Spleen (tissue), 11 donors: ENCODE results near the gene CCDC7. TPM values are rescaled to one million over a fixed set of nuclear protein-coding genes. Genes with fewer than 3 reads are reported as not detected.
"Not testable (repeated sequence)": the region's sequence is repeated elsewhere in the genome, so short reads cannot be mapped to it uniquely, and the experiment has no call there.

Experiments
- DNase-seq: peaks from one replicate; pipeline ENCODE4 v3.0.0-alpha.2; 2020
- H3K27ac ChIP-seq, 8 donors: fragments of 200-600 bp; sonication (generic) in 7 of 8; 1 replicate in 4 of 8; 2 replicates in 4 of 8; pipeline versions ENCODE4 v1.5.0 to v1.8.0; 2016 to 2021; ENCODE audit warnings: inconsistent platforms in 4 of 8, mild to moderate bottlenecking in 4 of 8, moderate library complexity in 1 of 8
- H3K27me3 ChIP-seq, 7 donors: fragments of 200-600 bp; sonication (generic) in 6 of 7; replicated peaks in 1 of 7; 1 replicate in 4 of 7; 2 replicates in 3 of 7; pipeline versions ENCODE4 v1.5.0 to v1.8.0; 2016 to 2021; ENCODE audit warnings: inconsistent platforms in 3 of 7, mild to moderate bottlenecking in 1 of 7
- H3K36me3 ChIP-seq, 6 donors: fragments of 200-600 bp; sonication (generic) in 5 of 6; 1 replicate in 4 of 6; 2 replicates in 2 of 6; pipeline versions ENCODE4 v1.5.0 to v1.8.0; 2016 to 2021; ENCODE audit warnings: inconsistent platforms in 2 of 6
- H3K4me1 ChIP-seq, 6 donors: fragments of 200-600 bp; sonication (generic) in 5 of 6; 1 replicate in 3 of 6; 2 replicates in 3 of 6; pipeline versions ENCODE4 v1.5.0 to v1.8.0; 2016 to 2021; ENCODE audit warnings: inconsistent platforms in 3 of 6
- H3K4me3 ChIP-seq, 8 donors: fragments of 200-600 bp; sonication (generic) in 7 of 8; 1 replicate in 4 of 8; 2 replicates in 4 of 8; pipeline versions ENCODE4 v1.5.0 to v1.8.0; 2016 to 2021; ENCODE audit warnings: inconsistent platforms in 4 of 8, mild to moderate bottlenecking in 4 of 8, moderate library complexity in 2 of 8
- H3K9me3 ChIP-seq, 8 donors: fragments of 200-600 bp; sonication (generic) in 7 of 8; 1 replicate in 4 of 8; 2 replicates in 4 of 8; pipeline versions ENCODE4 v1.5.0 to v1.8.0; 2016 to 2021; ENCODE audit warnings: inconsistent platforms in 4 of 8
- CTCF ChIP-seq, 11 experiments: fragments of 200-600 bp in 7 of 11; fragments of 450-650 bp in 4 of 11; sonication (generic) in 4 of 11; IDR thresholded peaks in 8 of 11; conservative IDR thresholded peaks in 3 of 11; 1 replicate in 7 of 11; 2 replicates in 4 of 11; pipeline versions ENCODE4 v1.4.0 to v1.8.0; 2016 to 2021; ENCODE audit warnings: antibody characterized with exemption in 11 of 11, inconsistent platforms in 4 of 11, mild to moderate bottlenecking in 1 of 11
- POLR2A ChIP-seq, 3 donors: fragments of 450-650 bp; IDR thresholded peaks; one replicate each; pipeline ENCODE4 v1.5.1; 2017; ENCODE audit warnings: antibody characterized with exemption in 3 of 3, mild to moderate bottlenecking in 1 of 3
- POLR2AphosphoS5 ChIP-seq, 3 donors: sonication (generic); formaldehyde crosslinking; IDR thresholded peaks; one replicate each; pipeline ENCODE4 v1.5.1; 2017; ENCODE audit warnings: antibody characterized with exemption in 3 of 3
- WGBS, 5 donors: extraction: QIAGEN DNeasy Blood & Tissue Kit in 3 of 5; methylation state at CpG; one replicate each; pipeline versions ENCODE4 v1.1.5 to v1.1.7; 2013 to 2018; 5-methylcytosine and 5-hydroxymethylcytosine counted together
- intact Hi-C: fragments of 100-400 bp; cut with DNase I; formaldehyde crosslinking; loops from one replicate; pipeline ENCODE4 v1.15.0; 2023; ENCODE audit warnings: low total_unique reads
- polyA plus RNA-seq, 3 donors: library from polyadenylated mRNA; stranded (reverse); fragments of 200-250 nt; gene quantifications; one replicate each; pipeline ENCODE4 v1.2.1, GENCODE V29; 2013
- total RNA-seq, 7 donors: library from RNA; depleted of rRNA in 3 of 7; stranded (reverse); fragments of >200 nt in 3 of 7; fragmentation: NEBNext Ultra II Directional in 4 of 7; extraction: Animal tissue kit (Norgen Biotek cat#: 25700) in 4 of 7; gene quantifications; one replicate each; pipeline versions ENCODE4 v1.1.0 to v1.2.1, GENCODE V29; 2016 to 2021
- donor health status: healthy with polysubstance abuse.
- donor health status: DM: no; HTN: no; CAD: no; lungs with moderate emphysema.
- donor health status: DM: no; HTN: no; CAD: no.
- donor health status: Bipolar disorder and iron deficiency.
- donor health status: healthy.
- donor health status: DM: no; HTN: no; CAD: no.
- donor health status: DM: yes; HTN: yes; CAD: no.

Gene CCDC7
- total and polyA plus RNA-seq, 10 donors, result 0.70 to 32.6 (median 22.9) TPM

GRCh38 chr10:32650246-32650655 is 204.3 kb downstream of the CCDC7 start:
- intact Hi-C loops, result no loop called here
- no peak overlapping the region for H3K27ac ChIP-seq
- no peak for DNase-seq
- H3K27me3 ChIP-seq, result no peaks in the 10 kb centered on the region
- no peak for TF ChIP-seq CTCF (IDR thresholded peaks at IDR 0.05 in 8 of 11, conservative IDR thresholded peaks at IDR 0.05 in 3 of 11)
- TF ChIP-seq POLR2A (IDR thresholded peaks at IDR 0.05), result no peak
- TF ChIP-seq POLR2AphosphoS5 (IDR thresholded peaks at IDR 0.05), result no peak
- peaks cover 0 to 74% (median 59%) of the 10 kb centered on the region in 8 donors for H3K9me3 ChIP-seq
- no peak overlapping the region for H3K4me3 ChIP-seq
- WGBS, 5 donors, result 57 to 66% (median 64%) methylated on average over 1 of the region's 1 CpG
- H3K4me1 ChIP-seq, result no peaks in the 10 kb centered on the region
- H3K36me3 ChIP-seq, result peaks cover 0 to 13% (median 0%) of the 10 kb centered on the region in 6 donors

- 0 to 94% (median 71%) methylated on average over 1 of the region's 1 CpG for WGBS, 5 donors
- intact Hi-C loops, H3K4me1 ChIP-seq, H3K27ac ChIP-seq, H3K27me3 ChIP-seq, DNase-seq, H3K4me3 ChIP-seq: not testable (repeated sequence)
- Histone ChIP-seq H3K9me3 (peaks cover 0 to 80% (median 70%) of the 10 kb centered on the region in 8 donors), H3K36me3 (peaks cover 0 to 28% (median 5%) of the 10 kb centered on the region in 6 donors)
Observed at GRCh38 chr10:32657430-32657829, 211.5 kb downstream of the CCDC7 start.

- DNase-seq, result no peak
- no peaks in the 10 kb centered on the region for H3K4me1 ChIP-seq
- H3K36me3 ChIP-seq, result peaks cover 0 to 23% (median 5%) of the 10 kb centered on the region in 6 donors
- 90 to 96% (median 95%) methylated on average over 2 of the region's 2 CpGs for WGBS, 5 donors
- intact Hi-C loops, result no loop called here
- no peak overlapping the region for H3K4me3 ChIP-seq
- H3K27ac ChIP-seq, result no peak overlapping the region
- TF ChIP-seq POLR2A (IDR thresholded peaks at IDR 0.05), result no peak
- no peak for TF ChIP-seq POLR2AphosphoS5 (IDR thresholded peaks at IDR 0.05)
- TF ChIP-seq CTCF (IDR thresholded peaks at IDR 0.05 in 8 of 11, conservative IDR thresholded peaks at IDR 0.05 in 3 of 11), result no peak
- no peaks in the 10 kb centered on the region for H3K27me3 ChIP-seq
- peaks cover 0 to 41% (median 32%) of the 10 kb centered on the region in 8 donors for H3K9me3 ChIP-seq
Observed at GRCh38 chr10:32661346-32661745, 215.4 kb downstream of the CCDC7 start.

GRCh38 chr10:32680803-32681557 is 235.0 kb downstream of the CCDC7 start:
- no peak for DNase-seq
- TF ChIP-seq POLR2A (IDR thresholded peaks at IDR 0.05), result no peak
- TF ChIP-seq POLR2AphosphoS5 (IDR thresholded peaks at IDR 0.05), result no peak
- no peak for TF ChIP-seq CTCF (IDR thresholded peaks at IDR 0.05 in 8 of 11, conservative IDR thresholded peaks at IDR 0.05 in 3 of 11)
- peaks cover 0 to 53% (median 42%) of the 10 kb centered on the region in 8 donors for H3K9me3 ChIP-seq
- WGBS, 5 donors, result 74 to 95% (median 85%) methylated on average over 4 of the region's 4 CpGs
- intact Hi-C loops, result no loop called here
- no peaks in the 10 kb centered on the region for H3K36me3 ChIP-seq
- H3K27me3 ChIP-seq, result no peaks in the 10 kb centered on the region
- H3K4me1 ChIP-seq, result no peaks in the 10 kb centered on the region
- no peak overlapping the region for H3K4me3 ChIP-seq
- H3K27ac ChIP-seq, result no peak overlapping the region
